Pons (tissue), 1 donor: ENCODE data around the gene ATP10A.
"Not testable (repeated sequence)": the region's sequence is repeated elsewhere in the genome, so short reads cannot be mapped to it uniquely, and the experiment has no call there.

Experiments used
- DNase-seq: peaks from one replicate; pipeline ENCODE4 v3.0.0-alpha.2; 2016; ENCODE audit warnings: low spot score

The ATP10A gene

DNA sequence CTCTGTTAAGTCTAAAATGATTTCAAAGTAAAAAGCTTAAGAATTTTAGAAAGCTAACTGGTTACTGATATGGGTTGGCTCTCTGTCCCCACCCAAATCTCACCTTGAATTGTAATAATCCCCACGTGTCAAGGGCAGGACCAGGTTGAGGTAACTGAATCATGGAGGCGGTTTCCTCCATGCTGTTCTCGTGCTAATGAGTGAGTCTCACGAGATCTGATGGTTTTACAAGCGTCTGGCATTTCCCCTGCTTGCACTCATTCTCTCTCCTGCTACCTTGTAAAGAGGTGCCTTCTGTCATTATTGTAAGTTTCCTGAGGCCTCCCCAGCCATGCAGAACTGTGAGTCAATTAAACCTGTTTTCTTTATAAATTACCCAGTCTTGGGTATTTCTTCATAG, 7.1 kb downstream of the ATP10A start:
- DNase-seq = not testable (repeated sequence)

DNA sequence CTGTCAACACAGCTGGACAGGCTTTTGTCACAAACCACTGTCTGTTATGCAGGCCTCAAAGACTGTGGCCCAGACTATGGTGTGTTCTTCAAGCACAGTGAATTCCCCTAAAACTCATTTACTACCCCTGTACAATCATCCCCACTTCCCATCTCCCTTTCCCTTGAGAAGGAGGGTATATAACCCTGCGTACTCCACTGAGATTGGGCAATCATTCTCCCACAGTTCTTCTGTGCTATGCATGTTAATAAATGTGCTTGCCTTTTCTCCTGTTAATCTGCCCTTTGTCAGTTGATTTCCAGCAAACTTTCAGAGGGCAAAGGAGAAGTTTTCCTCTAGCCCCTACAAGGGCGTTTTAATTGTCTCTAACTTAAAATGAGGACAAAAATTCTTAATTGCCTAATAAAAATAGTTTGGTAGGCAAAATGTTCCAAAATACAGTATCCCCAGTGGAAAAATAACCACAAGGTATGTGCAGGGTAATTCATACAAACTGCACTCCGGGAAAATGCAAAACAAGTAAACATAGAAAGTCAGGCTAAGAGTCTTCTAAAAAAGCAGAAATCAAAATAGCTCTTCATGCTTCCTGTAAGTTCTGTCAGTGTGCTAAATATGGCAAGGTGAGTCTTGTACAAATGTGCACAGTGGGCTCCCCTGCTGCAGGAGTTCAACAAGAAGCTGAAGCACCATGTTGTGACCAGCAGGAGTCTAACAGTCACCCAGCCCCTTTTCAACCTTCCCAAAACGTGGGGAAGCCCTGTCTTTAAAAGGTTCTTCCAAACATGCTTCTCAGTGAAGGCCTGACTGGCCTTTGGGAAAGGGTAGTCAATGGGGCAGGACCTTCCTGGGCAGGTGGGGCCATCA, 10.2 kb downstream of the ATP10A start:
- no peak for DNase-seq

- DNase-seq = no peak
Observed at GRCh38 chr15:25852027-25852426, 11.1 kb downstream of the ATP10A start.

GRCh38 chr15:25850154-25851111, 12.7 kb downstream of the ATP10A start:
- no peak for DNase-seq

GRCh38 chr15:25849157-25849921, 13.8 kb downstream of the ATP10A start:
- DNase-seq = peak; percentile 13

DNA sequence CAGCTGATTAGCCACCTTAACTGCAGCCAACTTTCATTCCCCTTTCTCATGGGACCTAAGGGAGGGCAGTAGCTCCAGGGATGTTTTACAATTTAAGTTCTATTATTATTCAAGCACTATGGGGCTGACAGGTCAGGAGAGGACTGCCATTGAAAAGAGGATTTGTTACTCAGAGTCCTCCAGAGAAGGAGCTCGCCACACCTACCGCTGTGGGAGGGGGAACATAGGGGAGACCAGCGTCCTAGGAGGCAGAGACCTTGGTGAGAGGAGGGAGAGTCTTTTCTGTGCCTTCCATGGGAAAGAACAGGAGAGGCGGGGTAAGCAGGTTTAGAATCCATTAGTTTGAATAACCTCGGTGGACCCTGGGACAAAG, 14.4 kb downstream of the ATP10A start:
- DNase-seq = no peak

DNA sequence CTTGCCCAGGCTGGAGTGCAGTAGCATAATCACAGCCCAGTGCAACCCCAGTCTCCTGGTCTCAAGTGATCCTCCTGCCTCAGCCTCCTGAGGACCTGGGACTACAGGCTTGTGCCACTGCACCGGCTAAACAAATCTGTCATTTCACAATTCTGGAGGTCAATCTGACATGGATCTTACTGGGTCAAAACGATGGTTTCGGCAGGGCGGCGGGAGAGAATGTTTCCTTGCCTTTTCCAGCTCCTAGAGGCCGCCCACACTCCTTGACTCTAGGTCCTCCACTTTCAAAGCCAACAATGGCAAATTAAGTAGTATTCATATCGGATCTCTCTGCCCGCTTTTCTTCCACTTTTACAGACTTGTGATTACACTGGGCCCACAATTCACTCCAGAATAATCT, 14.8 kb downstream of the ATP10A start:
- DNase-seq = no peak

DNA sequence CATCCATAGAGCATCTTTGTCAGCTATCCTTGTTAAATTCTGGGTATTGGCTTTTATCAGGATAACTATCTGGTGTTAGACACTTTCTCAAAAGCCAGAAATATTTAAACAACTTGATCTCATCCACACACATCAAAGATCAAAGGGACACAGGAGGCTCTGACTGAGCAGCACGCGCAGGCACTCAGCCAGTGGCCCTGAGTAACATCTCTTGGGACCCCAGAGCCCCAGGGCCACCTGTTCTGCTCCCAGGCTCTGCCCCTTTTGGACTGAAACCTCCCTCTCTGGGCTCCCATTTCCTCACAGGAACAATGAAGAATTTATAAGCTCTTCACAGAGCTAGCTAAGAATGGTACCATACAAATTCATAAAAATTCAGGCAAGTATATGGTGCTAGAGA, 16.1 kb downstream of the ATP10A start:
- DNase-seq = no peak

GRCh38 chr15:25846377-25846776, 16.8 kb downstream of the ATP10A start:
- DNase-seq = no peak

- no peak for DNase-seq
Observed at GRCh38 chr15:25844981-25845680, 18.0 kb downstream of the ATP10A start.

GRCh38 chr15:25844542-25844941, 18.6 kb downstream of the ATP10A start:
- no peak for DNase-seq

DNA sequence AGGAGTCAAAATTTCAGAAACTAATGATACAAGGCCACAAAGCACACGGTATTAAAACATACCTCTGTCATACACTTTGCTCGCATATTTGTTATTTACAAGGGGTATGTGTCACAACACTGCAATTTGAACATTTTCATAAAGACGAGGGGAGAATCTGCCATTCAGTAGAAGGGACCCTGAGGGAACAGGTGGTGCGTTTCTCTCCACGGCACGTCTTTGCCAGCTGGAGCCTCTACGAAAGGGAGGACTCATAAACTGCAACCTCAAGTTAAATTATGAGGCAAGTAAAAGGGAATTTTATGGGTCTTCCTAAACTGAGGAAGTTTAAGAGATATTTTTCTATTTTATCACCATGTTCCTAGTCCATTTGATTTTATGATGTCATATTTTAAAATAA, 19.1 kb downstream of the ATP10A start:
- DNase-seq = no peak

- DNase-seq = no peak
Observed at GRCh38 chr15:25839638-25840156, 23.4 kb downstream of the ATP10A start.

GRCh38 chr15:25838871-25839195, 24.3 kb downstream of the ATP10A start:
- DNase-seq = no peak

- DNase-seq = no peak
Observed at GRCh38 chr15:25838191-25838870, 24.8 kb downstream of the ATP10A start.

- no peak for DNase-seq
Observed at GRCh38 chr15:25832158-25832557, 31.0 kb downstream of the ATP10A start.

DNA sequence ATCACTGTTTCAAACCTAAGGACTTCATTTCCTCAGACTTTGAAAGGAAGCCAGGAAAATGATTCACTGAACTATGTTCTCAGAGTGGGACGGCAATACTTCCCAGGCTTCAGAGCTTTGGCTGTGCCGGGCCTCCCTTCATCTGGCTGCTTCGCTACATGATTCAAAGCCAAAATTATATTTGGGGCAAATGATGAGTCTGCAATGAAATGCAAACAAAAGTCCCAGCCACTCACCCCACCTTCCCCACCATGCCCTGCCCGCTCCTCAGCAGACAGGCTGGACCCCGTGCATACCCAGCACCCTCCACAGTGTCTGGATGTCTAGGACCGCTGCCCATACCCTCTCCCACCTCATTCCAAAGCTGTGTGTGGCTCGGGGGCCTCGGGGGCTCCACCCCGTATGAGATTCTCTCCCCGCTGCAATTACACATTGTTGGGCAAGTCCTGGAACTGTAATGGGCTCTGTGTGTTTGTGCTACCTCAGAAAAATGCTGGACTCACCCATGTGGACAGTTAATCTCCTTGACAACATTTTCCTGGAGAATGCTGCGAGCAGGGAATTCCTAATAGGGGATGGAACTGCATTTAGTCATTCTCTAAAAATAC, 32.2 kb downstream of the ATP10A start:
- DNase-seq = no peak

- no peak for DNase-seq
Observed at GRCh38 chr15:25829073-25829472, 34.1 kb downstream of the ATP10A start.

DNA sequence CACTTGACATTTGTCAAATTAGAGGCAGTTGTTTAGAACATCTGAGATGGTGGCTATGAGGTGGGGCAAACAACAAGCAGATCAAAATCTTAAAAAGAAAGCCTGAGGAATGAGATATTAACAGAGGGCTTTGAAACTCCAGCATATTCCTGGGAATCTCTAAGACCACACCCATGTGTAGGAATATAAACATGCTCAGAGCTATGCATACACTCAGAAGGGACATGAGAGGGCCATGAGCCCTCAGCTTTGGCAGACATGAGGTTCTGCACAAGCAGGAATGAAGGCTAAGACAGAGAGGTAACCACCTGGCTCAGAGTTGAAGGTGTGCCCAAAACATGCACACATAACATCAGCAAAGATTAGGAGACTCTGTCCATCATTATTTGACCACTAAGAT, 37.9 kb downstream of the ATP10A start:
- no peak for DNase-seq

DNA sequence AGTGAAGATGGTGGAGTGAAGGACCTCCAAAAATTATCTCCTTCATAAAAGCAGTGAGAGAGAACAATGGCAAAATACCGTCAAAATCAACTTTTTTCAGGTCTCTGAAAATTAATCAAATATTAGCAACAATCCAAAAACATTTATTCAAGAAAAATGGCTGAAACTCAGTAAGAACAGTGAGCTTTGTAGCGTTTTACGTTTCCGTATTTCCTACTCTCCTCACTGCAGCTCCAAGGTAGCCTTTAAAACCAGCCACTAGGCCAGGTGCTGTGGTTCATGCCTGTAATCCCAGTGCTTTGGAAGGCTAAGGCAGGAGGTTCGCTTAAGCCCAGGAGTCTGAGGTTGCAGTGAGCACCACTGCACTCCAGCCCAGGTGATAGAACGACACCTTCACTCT, 38.5 kb downstream of the ATP10A start:
- DNase-seq = no peak
